ENCODE data around the gene IDS. TPM values are rescaled to one million over a fixed set of nuclear protein-coding genes. Genes with fewer than 3 reads are reported as not detected.
A peak's percentile ranks its signal among the peaks of the same experiment; 100 is the strongest.
"Not testable (repeated sequence)": the region's sequence is repeated elsewhere in the genome, so short reads cannot be mapped to it uniquely, and the experiment has no call there.

IDS gene
- total and polyA plus RNA-seq, 11 donors = 20.7 to 83.9 (median 70.8) TPM

DNA sequence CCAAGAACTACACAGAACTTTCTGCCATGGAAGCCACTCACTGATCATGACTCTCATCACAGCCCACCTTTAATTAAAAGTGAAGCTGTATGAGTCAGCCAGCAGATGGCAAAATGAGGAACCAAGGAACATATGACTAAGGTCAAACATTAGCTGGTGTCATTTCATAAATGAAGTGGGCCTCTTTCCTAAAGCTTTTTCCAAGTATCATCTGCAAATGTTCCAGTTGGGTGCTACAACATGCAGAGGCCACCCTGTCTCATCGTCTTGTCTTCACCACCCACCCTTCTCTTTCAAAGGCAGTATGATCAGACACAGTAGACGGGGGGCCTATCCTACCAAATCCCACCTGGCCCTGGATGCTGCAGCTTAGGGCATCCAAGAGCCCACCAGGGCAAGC, 26.5 kb upstream of the IDS start:
- no peaks in the 10 kb centered on the region for H3K4me1 ChIP-seq
- H3K27ac ChIP-seq = no peak overlapping the region
- DNase-seq (no peak), ATAC-seq (no peak)
- WGBS, 4 donors = 66 to 97% (median 82%) methylated on average over 2 of the region's 2 CpGs
- no peaks in the 10 kb centered on the region for H3K9me3 ChIP-seq
- H3K4me3 ChIP-seq = no peak overlapping the region
- no peaks in the 10 kb centered on the region for H3K27me3 ChIP-seq
- intact Hi-C loops (cut with DNase I) = no loop called here
- H3K36me3 ChIP-seq = peaks cover 0 to 17% (median 0%) of the 10 kb centered on the region in 9 donors
- TF ChIP-seq, protein P1, sequence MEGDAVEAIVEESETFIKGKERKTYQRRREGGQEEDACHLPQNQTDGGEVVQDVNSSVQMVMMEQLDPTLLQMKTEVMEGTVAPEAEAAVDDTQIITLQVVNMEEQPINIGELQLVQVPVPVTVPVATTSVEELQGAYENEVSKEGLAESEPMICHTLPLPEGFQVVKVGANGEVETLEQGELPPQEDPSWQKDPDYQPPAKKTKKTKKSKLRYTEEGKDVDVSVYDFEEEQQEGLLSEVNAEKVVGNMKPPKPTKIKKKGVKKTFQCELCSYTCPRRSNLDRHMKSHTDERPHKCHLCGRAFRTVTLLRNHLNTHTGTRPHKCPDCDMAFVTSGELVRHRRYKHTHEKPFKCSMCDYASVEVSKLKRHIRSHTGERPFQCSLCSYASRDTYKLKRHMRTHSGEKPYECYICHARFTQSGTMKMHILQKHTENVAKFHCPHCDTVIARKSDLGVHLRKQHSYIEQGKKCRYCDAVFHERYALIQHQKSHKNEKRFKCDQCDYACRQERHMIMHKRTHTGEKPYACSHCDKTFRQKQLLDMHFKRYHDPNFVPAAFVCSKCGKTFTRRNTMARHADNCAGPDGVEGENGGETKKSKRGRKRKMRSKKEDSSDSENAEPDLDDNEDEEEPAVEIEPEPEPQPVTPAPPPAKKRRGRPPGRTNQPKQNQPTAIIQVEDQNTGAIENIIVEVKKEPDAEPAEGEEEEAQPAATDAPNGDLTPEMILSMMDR (IDR thresholded peaks at IDR 0.05) = no peak
- no peak for TF ChIP-seq POLR2A (IDR thresholded peaks at IDR 0.05)

DNA sequence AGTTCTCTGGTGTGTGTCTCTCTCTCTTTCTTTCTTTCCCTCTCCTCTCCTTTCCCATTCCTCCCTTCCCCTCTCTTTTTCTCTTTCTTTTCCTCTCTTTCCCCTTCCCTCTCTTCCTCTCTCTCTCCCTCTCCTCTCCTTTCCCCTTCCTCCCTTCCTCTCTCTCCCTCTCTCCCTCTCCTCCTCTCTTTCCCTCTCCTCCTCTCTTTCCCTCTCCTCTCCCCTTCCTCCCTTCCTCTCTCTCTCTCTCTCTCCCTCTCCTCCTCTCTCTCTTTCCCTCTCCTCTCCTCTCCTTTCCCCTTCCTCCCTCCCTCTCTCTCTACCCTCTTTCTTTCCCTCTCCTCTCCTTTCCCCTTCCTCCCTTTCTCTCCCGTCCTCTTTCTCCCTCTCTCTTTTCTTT, 23.3 kb upstream of the IDS start:
- Histone ChIP-seq H3K4me1 (peaks cover 0 to 6% (median 0%) of the 10 kb centered on the region in 12 donors), H3K27me3 (no peaks in the 10 kb centered on the region), H3K9me3 (no peaks in the 10 kb centered on the region), H3K4me3 (no peak overlapping the region), H3K36me3 (peaks cover 0 to 17% (median 0%) of the 10 kb centered on the region in 9 donors), H3K27ac (no peak overlapping the region)
- DNase-seq (no peak), ATAC-seq (no peak)
- TF ChIP-seq, protein P1 (IDR thresholded peaks at IDR 0.05) = no peak
- TF ChIP-seq POLR2A (IDR thresholded peaks at IDR 0.05) = no peak
- WGBS, 4 donors = 46 to 91% (median 82%) methylated on average over 1 of the region's 1 CpG
- intact Hi-C loops (cut with DNase I) = no loop called here

DNA sequence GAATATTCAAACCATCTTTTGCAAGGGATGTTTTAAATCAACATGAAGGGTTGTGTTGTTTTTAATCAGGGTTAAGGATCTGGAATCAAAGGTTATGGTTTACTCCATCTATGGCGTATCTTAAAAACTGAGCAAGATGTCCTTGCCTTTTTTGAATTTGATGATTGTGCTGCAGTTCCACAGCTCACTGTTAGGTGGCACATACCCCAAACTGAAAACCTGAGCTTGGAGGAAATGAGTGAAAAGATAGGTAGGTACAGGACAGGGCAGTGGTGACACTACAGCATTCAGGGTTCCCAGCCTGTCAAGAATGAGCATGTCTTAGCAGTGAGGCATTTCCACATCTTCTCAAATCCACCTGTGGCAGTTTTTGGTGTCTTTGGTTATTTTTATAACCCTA, 22.6 kb upstream of the IDS start:
- TF ChIP-seq, protein P1 (IDR thresholded peaks at IDR 0.05) = peak in 11 of 12 donors; percentile 9 to 58 (median 36)
- no peak for TF ChIP-seq POLR2A (IDR thresholded peaks at IDR 0.05)
- peak in 1 of 4 donors; percentile 21 for ATAC-seq

DNA sequence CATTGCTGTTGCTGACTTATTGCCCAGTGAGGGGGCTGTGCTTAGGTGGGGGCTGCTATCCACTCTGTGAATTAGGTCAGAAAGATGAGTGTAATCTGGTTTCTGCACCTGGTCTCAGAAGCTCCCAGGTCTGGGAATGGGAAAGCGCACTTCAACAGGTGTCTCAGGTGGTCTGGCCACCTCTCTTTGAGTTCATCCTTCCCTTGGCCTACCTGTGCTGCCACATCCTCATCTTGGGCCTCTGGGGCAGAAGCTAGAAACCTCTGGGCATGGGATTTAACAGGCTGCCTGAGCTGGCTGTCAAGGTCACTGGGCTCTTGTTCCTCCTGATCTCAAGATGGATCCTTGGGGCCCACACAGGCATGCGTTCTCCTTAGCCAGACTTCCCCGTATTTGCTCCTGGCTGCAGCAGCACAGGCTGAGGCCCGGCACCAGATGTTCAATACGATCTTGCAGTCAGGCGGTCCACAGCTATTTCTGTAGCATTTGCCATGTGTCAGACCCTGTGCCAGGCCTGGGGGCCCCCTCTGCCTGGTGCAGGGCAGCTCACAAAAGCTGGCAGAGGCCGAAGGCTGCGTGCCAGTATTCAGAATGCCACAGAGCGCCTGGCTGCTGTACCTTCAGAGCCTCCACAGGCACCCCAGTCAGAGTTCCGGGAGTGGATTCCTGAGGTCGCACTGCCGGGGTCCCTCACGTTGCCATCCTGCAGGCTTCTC, 21.4 kb upstream of the IDS start:
- Histone ChIP-seq H3K27ac (peak overlapping the region in 11 of 12 donors; percentile 42 to 74 (median 64)), H3K36me3 (peaks cover 0 to 10% (median 0%) of the 10 kb centered on the region in 9 donors), H3K4me1 (peaks cover 0 to 11% (median 0%) of the 10 kb centered on the region in 12 donors)
- H3K27me3 ChIP-seq; DNase-seq; H3K4me3 ChIP-seq; intact Hi-C loops (cut with DNase I); H3K9me3 ChIP-seq: not testable (repeated sequence)
- ATAC-seq = peak; percentile 79 to 91 (median 82)
- 45 to 100% (median 76%) methylated on average over 1 to 8 of the region's 13 CpGs for WGBS, 4 donors

More for the DNA sequence above, 22.6 kb upstream of the IDS start:
- H3K36me3 ChIP-seq = peaks cover 0 to 17% (median 0%) of the 10 kb centered on the region in 9 donors
- H3K27ac ChIP-seq = no peak overlapping the region
- H3K4me3 ChIP-seq = no peak overlapping the region
- 33 to 69% (median 62%) methylated on average over 1 of the region's 1 CpG for WGBS, 4 donors
- intact Hi-C loops (cut with DNase I) = no loop called here
- H3K4me1 ChIP-seq = peaks cover 0 to 11% (median 0%) of the 10 kb centered on the region in 12 donors
- no peak for DNase-seq
- no peaks in the 10 kb centered on the region for H3K27me3 ChIP-seq
- H3K9me3 ChIP-seq = no peaks in the 10 kb centered on the region

DNA sequence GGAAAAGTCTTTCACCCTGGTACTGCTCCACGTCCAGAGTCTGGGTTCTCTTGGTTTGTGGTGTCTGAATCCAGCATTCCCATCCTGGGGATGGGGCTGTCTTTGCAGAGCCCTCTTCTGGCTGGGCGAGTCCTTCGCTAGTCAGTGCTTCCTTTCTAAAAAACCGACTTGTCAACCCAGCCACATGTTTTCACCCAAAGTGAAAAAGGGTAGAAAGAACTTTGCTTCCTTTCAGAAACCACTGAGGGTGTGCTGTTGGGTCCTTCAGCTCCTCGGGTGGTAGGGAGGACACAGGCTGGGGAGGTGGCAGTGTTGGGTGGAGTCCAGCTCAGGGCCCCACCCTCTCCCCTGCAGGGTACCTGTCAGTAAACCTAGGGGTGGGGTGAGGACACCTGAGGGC, 20.8 kb upstream of the IDS start:
- H3K4me3 ChIP-seq; H3K36me3 ChIP-seq; intact Hi-C loops (cut with DNase I); H3K9me3 ChIP-seq; H3K27me3 ChIP-seq; DNase-seq: not testable (repeated sequence)
- 46 to 63% (median 49%) methylated on average over 2 to 5 of the region's 5 CpGs for WGBS, 4 donors
- H3K27ac ChIP-seq = peak overlapping the region in 10 of 12 donors; percentile 42 to 74 (median 67)
- peak in 2 of 4 donors; percentile 8 to 19 for ATAC-seq
- peaks cover 0 to 11% (median 0%) of the 10 kb centered on the region in 12 donors for H3K4me1 ChIP-seq

DNA sequence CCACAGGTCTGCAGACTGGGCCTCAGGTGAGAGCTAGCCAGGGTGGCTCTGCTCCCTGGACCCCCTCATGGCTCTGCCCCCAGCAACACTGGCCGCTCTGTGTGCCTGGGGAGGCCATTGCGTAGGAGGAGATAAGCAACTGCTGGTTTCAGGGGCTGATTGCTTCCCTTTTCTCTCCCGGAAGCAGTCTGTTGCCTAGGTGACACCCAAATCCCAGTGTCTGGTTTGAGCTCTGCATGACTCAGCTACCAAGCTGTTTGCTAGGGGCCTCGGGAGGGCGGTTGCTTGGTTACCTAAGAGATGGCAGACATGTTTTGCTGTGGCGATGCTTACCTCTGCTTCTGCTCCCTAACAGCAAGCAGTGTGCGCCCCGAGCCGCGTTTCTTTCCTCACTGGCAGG, 20.3 kb upstream of the IDS start:
- intact Hi-C loops (cut with DNase I); H3K27me3 ChIP-seq; H3K36me3 ChIP-seq; H3K9me3 ChIP-seq; H3K4me3 ChIP-seq: not testable (repeated sequence)
- DNase-seq (peak in 3 of 5 donors; percentile 40 to 68 (median 47)), ATAC-seq (peak in 3 of 4 donors; percentile 63 to 70 (median 65))
- WGBS, 4 donors = 25 to 45% (median 27%) methylated on average over 3 to 5 of the region's 10 CpGs; no CpG with 5 or more reads in 1 of the 4 donors
- peak overlapping the region in 4 of 12 donors; percentile 39 to 72 (median 46) for H3K27ac ChIP-seq
- H3K4me1 ChIP-seq = peaks cover 0 to 11% (median 0%) of the 10 kb centered on the region in 12 donors

Measured in heart left ventricle (tissue), 16 donors.